IMR-90 (cell line): ENCODE results near the gene SUN5. TPM values are rescaled to one million over a fixed set of nuclear protein-coding genes. Genes with fewer than 3 reads are reported as not detected.

Experiments used
- ATAC-seq: fragments of 200-7000 bp; cut with Tn5 transposase; 2 replicates; pipeline ENCODE4 v1.9.1; 2020; ENCODE audit warnings: low read depth, mild to moderate bottlenecking, moderate library complexity
- BruUV-seq: library from RNA; stranded (reverse); fragments of 400-500 nt; replicated peaks from 2 replicates; lab custom pipeline; 2021; lab: Mats Ljungman, UMichigan
- CTCF ChIA-PET: fragments of 300-600 bp; formaldehyde crosslinking; extraction: SDS; loops from one replicate; lab custom pipeline; 2021; ENCODE audit warnings: antibody characterized with exemption; lab: Yijun Ruan, JAX
- POLR2A ChIA-PET: fragments of 300-600 bp; sonication (Branson Sonifier 250); formaldehyde crosslinking; loops from one replicate; lab custom pipeline; 2022; ENCODE audit warnings: antibody characterized with exemption; ENCODE audit not compliant: unreplicated experiment; lab: Charles Lee
- DNase-seq: peaks from one replicate; pipeline ENCODE4 v3.0.0; 2013
- H2AFZ ChIP-seq: replicated peaks from 2 replicates; pipeline ENCODE3; 2013; ENCODE audit warnings: low read length, mild to moderate bottlenecking; ENCODE audit not compliant: poor library complexity
- H2AK5ac ChIP-seq: 2 replicates; pipeline ENCODE4 v1.6.1; 2013; ENCODE audit warnings: low read depth, low read length, inconsistent platforms
- H2AK9ac ChIP-seq: replicated peaks from 2 replicates; pipeline ENCODE3; 2013; ENCODE audit warnings: mild to moderate bottlenecking, low read depth, low read length, moderate library complexity; ENCODE audit not compliant: poor library complexity
- H2BK120ac ChIP-seq: 2 replicates; pipeline ENCODE4 v1.6.1; 2013; ENCODE audit warnings: low read depth, low read length, inconsistent platforms
- H2BK15ac ChIP-seq: 3 replicates; pipeline ENCODE4 v1.6.1; 2013; ENCODE audit warnings: low read depth, low read length, inconsistent platforms
- H2BK20ac ChIP-seq: 2 replicates; pipeline ENCODE4 v1.6.1; 2013; ENCODE audit warnings: low read depth, mild to moderate bottlenecking, inconsistent platforms, low read length, moderate library complexity
- H2BK5ac ChIP-seq: 2 replicates; pipeline ENCODE4 v1.6.1; 2013; ENCODE audit warnings: mild to moderate bottlenecking, low read depth, low read length, inconsistent platforms; ENCODE audit not compliant: poor library complexity, severe bottlenecking
- H3K14ac ChIP-seq: replicated peaks from 2 replicates; pipeline ENCODE4 v1.6.1; 2013; ENCODE audit warnings: low read depth, low read length, inconsistent platforms
- H3K18ac ChIP-seq: 2 replicates; pipeline ENCODE4 v1.6.1; 2013; ENCODE audit warnings: low read depth, low read length, control low read depth
- H3K23ac ChIP-seq: 2 replicates; pipeline ENCODE4 v1.6.1; 2013; ENCODE audit warnings: low read depth, low read length, inconsistent platforms
- H3K27ac ChIP-seq: 2 replicates; pipeline ENCODE4 v1.5.1; 2013; ENCODE audit warnings: mild to moderate bottlenecking, control low read depth, low read length; ENCODE audit not compliant: insufficient read depth
- H3K27me3 ChIP-seq: 2 replicates; pipeline ENCODE4 v1.6.1; 2013; ENCODE audit warnings: low read length; ENCODE audit not compliant: control insufficient read depth, insufficient read depth
- H3K36me3 ChIP-seq: 2 replicates; pipeline ENCODE4 v1.6.1; 2013; ENCODE audit warnings: low read length, mixed read lengths; ENCODE audit not compliant: control insufficient read depth, insufficient read depth
- H3K4ac ChIP-seq: 2 replicates; pipeline ENCODE4 v1.6.1; 2013; ENCODE audit warnings: low read depth, low read length, inconsistent platforms
- H3K4me1 ChIP-seq: 2 replicates; pipeline ENCODE4 v1.6.1; 2013; ENCODE audit warnings: low read length, mixed read lengths; ENCODE audit not compliant: control insufficient read depth, insufficient read depth
- H3K4me2 ChIP-seq: 2 replicates; pipeline ENCODE4 v1.6.1; 2013; ENCODE audit warnings: low read depth, mild to moderate bottlenecking, control low read depth, low read length, moderate library complexity
- H3K4me3 ChIP-seq: 2 replicates; pipeline ENCODE4 v1.5.1; 2013; ENCODE audit warnings: low read depth, mild to moderate bottlenecking, control low read depth, low read length, moderate library complexity; ENCODE audit not compliant: insufficient read depth
- H3K56ac ChIP-seq: 2 replicates; pipeline ENCODE4 v1.6.1; 2013; ENCODE audit warnings: low read length, inconsistent platforms; ENCODE audit not compliant: insufficient read depth; ENCODE audit errors: extremely low read depth
- H3K79me1 ChIP-seq, 2 experiments: 2 replicates each; pipeline ENCODE4 v1.6.1; 2013; ENCODE audit warnings: low read length in 2 of 2, inconsistent platforms in 1 of 2, low read depth in 1 of 2
- H3K9ac ChIP-seq: 2 replicates; pipeline ENCODE4 v1.6.1; 2013; ENCODE audit warnings: low read depth, low read length, control low read depth
- H3K9me1 ChIP-seq: 2 replicates; pipeline ENCODE4 v1.6.1; 2013; ENCODE audit warnings: low read length, inconsistent platforms; ENCODE audit not compliant: insufficient read depth
- H3K9me3 ChIP-seq: 2 replicates; pipeline ENCODE4 v1.6.1; 2013; ENCODE audit warnings: low read length; ENCODE audit not compliant: control insufficient read depth, insufficient read depth
- H4K20me1 ChIP-seq: 2 replicates; pipeline ENCODE4 v1.6.1; 2013; ENCODE audit warnings: low read length, inconsistent platforms; ENCODE audit not compliant: insufficient read depth
- H4K5ac ChIP-seq: 2 replicates; pipeline ENCODE4 v1.6.1; 2013; ENCODE audit warnings: mild to moderate bottlenecking, low read depth, low read length, control low read depth
- H4K8ac ChIP-seq, 2 experiments: 2 replicates each; pipeline ENCODE4 v1.6.1; 2013; ENCODE audit warnings: low read depth in 2 of 2, low read length in 2 of 2, control low read depth in 1 of 2, inconsistent platforms in 1 of 2
- H4K91ac ChIP-seq: 2 replicates; pipeline ENCODE4 v1.6.1; 2013; ENCODE audit warnings: low read depth, low read length, inconsistent platforms; ENCODE audit not compliant: insufficient read depth
- CTCF ChIP-seq: conservative IDR thresholded peaks from 2 replicates; pipeline ENCODE4 v1.5.1; 2012; ENCODE audit warnings: mild to moderate bottlenecking, low read depth, low read length, improper control_type of control experiment
- MAZ ChIP-seq: IDR thresholded peaks from 2 replicates; pipeline ENCODE4 v1.6.1; 2012; ENCODE audit warnings: low read depth, mild to moderate bottlenecking, low read length, improper control_type of control experiment, moderate library complexity, borderline replicate concordance
- MXI1 ChIP-seq: IDR thresholded peaks from 2 replicates; pipeline ENCODE4 v1.6.1; 2012; ENCODE audit warnings: low read depth, mild to moderate bottlenecking, low read length, moderate library complexity, borderline replicate concordance
- POLR2A ChIP-seq: IDR thresholded peaks from 2 replicates; pipeline ENCODE4 v1.6.1; 2012; ENCODE audit warnings: mild to moderate bottlenecking, low read depth, low read length
- RCOR1 ChIP-seq: IDR thresholded peaks from 2 replicates; pipeline ENCODE4 v1.6.1; 2012; ENCODE audit warnings: mild to moderate bottlenecking, low read length, improper control_type of control experiment; ENCODE audit not compliant: insufficient replicate concordance
- RFX5 ChIP-seq: IDR thresholded peaks from 2 replicates; pipeline ENCODE4 v1.8.0; 2012; ENCODE audit warnings: low read depth, mild to moderate bottlenecking, low read length, moderate library complexity
- WGBS, 2 experiments: methylation state at CpG; one replicate each; pipeline versions ENCODE4 v1.1.5 to v1.1.7; 2013; ENCODE audit warnings: missing lambda C conversion rate in 2 of 2; ENCODE audit not compliant: insufficient read length in 1 of 2; ENCODE audit errors: extremely low coverage in 2 of 2; 5-methylcytosine and 5-hydroxymethylcytosine counted together
- dilution Hi-C: fragments of 300-500 bp; cut with HindIII; formaldehyde crosslinking; loops from one replicate; pipeline ENCODE4 v1.14.3; 2018; ENCODE audit warnings: low sequenced_read_pairs; ENCODE audit not compliant: unreplicated experiment
- in situ Hi-C: fragments of 300-500 bp; cut with MboI; formaldehyde crosslinking; loops from 3 replicates; pipeline ENCODE4 v1.14.3; 2019; ENCODE audit warnings: low sequenced_read_pairs, inconsistent platforms, mixed read lengths
- intact Hi-C: fragments of 100-400 bp; cut with micrococcal nuclease; formaldehyde crosslinking; loops from 2 replicates; pipeline ENCODE4 v1.10.0; 2022
- polyA plus RNA-seq, 3 experiments: library from polyadenylated mRNA; depleted of rRNA; stranded (reverse); fragments of >200 nt; gene quantifications; 2 replicates each; pipeline ENCODE4 v1.2.3, GENCODE V29; 2012; ENCODE audit warnings: low replicate concordance in 1 of 3
- total RNA-seq: library from RNA; depleted of rRNA; stranded (reverse); fragments of >200 nt; gene quantifications from 2 replicates; pipeline ENCODE4 v1.2.3, GENCODE V29; 2012
- TF ChIP-seq, protein P1 (sequence below): fragments of 150-350 bp; IDR thresholded peaks from 2 replicates; pipeline ENCODE4 v1.6.1; 2016; ENCODE audit warnings: low read depth, mild to moderate bottlenecking, low read length, moderate library complexity, borderline replicate concordance

Gene SUN5
- total and polyA plus RNA-seq, 2 of the 4 experiments (the other 2 are of a cell fraction), result not detected

DNA sequence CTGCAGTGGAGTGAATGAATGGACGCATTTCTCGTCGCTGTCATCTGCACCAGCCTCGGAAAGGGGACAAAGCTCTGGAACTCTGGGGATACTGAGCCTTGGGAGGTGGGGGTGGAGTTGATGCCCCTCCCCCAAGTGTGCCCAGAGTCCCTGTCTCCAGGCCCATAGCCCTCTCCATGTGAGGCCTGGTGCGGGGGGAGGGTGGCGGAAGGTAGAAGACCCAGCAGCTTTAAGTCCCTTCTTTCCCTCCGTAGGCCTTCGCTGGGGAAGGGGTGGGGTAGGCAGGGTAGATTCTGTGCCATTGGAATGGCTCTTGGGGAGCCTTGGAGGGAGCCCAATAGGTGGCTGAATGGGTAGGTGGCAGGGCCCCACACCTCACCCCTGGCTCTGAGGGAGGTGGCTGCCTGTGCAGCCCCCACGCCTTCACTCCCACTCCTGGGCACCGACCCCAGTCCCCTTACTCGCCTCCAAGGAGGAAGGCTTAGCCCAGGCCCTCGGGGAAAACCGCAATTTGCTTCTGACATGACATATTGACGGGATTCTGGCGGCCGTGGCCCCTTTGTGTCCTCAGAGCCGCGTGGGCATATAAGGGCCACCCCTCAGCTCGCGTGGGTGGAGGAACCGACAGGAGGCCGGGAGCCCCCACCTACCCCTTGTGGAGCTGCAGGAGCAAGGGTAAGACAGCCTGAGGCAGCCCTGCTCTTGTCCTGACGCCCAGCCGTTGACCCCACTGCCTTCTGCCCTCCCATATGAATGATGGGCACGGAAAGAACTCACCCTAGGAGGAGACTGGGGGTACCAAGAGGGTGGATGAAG lies 49.3 kb upstream of the SUN5 start, which contains the start of gene BPIFB3:
Gene BPIFB3 (plus strand): TSS at position 613 of the 816 bp plus-strand sequence. CDS start 1,533 bp downstream, outside the sequence.
- H3K4ac ChIP-seq, result no peak within 1 kb of the TSS
- H3K36me3 ChIP-seq, result no peaks in the 10 kb centered on the region
- dilution Hi-C loops (no loop called here), intact Hi-C loops (no loop called here), in situ Hi-C loops (no loop called here)
- no peak within 1 kb of the TSS for H2AK9ac ChIP-seq
- peaks cover 2% of the 10 kb centered on the region; the same call in 1 of the 2 replicates for H3K27me3 ChIP-seq
- no TSS peak for BruUV-seq
- no peak within 1 kb of the TSS for H3K4me2 ChIP-seq
- no peak within 1 kb of the TSS for H2AK5ac ChIP-seq
- no peak for TF ChIP-seq POLR2A
- no peak for TF ChIP-seq CTCF
- TF ChIP-seq RFX5, result no peak
- TF ChIP-seq RCOR1, result no peak
- TF ChIP-seq MXI1, result no peak
- TF ChIP-seq, protein P1, sequence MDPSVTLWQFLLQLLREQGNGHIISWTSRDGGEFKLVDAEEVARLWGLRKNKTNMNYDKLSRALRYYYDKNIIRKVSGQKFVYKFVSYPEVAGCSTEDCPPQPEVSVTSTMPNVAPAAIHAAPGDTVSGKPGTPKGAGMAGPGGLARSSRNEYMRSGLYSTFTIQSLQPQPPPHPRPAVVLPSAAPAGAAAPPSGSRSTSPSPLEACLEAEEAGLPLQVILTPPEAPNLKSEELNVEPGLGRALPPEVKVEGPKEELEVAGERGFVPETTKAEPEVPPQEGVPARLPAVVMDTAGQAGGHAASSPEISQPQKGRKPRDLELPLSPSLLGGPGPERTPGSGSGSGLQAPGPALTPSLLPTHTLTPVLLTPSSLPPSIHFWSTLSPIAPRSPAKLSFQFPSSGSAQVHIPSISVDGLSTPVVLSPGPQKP, result no peak
- no peak for TF ChIP-seq MAZ
- no peak within 1 kb of the TSS for H2BK15ac ChIP-seq
- no peak within 1 kb of the TSS for H4K8ac ChIP-seq
- no peak within 1 kb of the TSS for H4K5ac ChIP-seq
- H2BK5ac ChIP-seq, result no peak within 1 kb of the TSS
- WGBS, 2 experiments, result 50% methylated on average over 8 of the region's 25 CpGs; no CpG with 5 or more reads in 1 of the 2 experiments
- ATAC-seq (no peak), DNase-seq (no peak)
- H3K18ac ChIP-seq, result no peak within 1 kb of the TSS
- no peak within 1 kb of the TSS for H4K91ac ChIP-seq
- no peak within 1 kb of the TSS for H2BK120ac ChIP-seq
- no peak within 1 kb of the TSS for H3K4me3 ChIP-seq
- H3K79me1 ChIP-seq, result no peaks in the 10 kb centered on the region
- H3K9ac ChIP-seq, result no peak within 1 kb of the TSS
- no peaks in the 10 kb centered on the region for H3K9me1 ChIP-seq
- no peaks in the 10 kb centered on the region for H3K9me3 ChIP-seq
- ChIA-PET CTCF (no interaction called here), POLR2A (no interaction called here)
- H3K4me1 ChIP-seq, result no peaks in the 10 kb centered on the region
- no peak within 1 kb of the TSS for H3K14ac ChIP-seq
- H3K27ac ChIP-seq, result no peak within 1 kb of the TSS
- H4K20me1 ChIP-seq, result no peaks in the 10 kb centered on the region
- H2AFZ ChIP-seq, result no peak within 1 kb of the TSS
- H2BK20ac ChIP-seq, result no peak within 1 kb of the TSS
- no peak within 1 kb of the TSS for H3K23ac ChIP-seq
- H3K56ac ChIP-seq, result no peak within 1 kb of the TSS
